Measurements from ENCODE around the gene BIRC5.
A peak's percentile ranks its signal among the peaks of the same experiment; 100 is the strongest.
"Not testable (repeated sequence)": the region's sequence is repeated elsewhere in the genome, so short reads cannot be mapped to it uniquely, and the experiment has no call there.

The BIRC5 gene

DNA sequence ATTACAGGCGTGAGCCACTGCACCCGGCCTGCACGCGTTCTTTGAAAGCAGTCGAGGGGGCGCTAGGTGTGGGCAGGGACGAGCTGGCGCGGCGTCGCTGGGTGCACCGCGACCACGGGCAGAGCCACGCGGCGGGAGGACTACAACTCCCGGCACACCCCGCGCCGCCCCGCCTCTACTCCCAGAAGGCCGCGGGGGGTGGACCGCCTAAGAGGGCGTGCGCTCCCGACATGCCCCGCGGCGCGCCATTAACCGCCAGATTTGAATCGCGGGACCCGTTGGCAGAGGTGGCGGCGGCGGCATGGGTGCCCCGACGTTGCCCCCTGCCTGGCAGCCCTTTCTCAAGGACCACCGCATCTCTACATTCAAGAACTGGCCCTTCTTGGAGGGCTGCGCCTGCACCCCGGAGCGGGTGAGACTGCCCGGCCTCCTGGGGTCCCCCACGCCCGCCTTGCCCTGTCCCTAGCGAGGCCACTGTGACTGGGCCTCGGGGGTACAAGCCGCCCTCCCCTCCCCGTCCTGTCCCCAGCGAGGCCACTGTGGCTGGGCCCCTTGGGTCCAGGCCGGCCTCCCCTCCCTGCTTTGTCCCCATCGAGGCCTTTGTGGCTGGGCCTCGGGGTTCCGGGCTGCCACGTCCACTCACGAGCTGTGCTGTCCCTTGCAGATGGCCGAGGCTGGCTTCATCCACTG lies at the start of gene BIRC5:
TSS of gene BIRC5 (plus strand) at position 238 of the 690 bp plus-strand sequence. CDS start at position 302, 64 bp downstream.
- DNase-seq (ENCODE audit: low read depth): peak; percentile 82

DNA sequence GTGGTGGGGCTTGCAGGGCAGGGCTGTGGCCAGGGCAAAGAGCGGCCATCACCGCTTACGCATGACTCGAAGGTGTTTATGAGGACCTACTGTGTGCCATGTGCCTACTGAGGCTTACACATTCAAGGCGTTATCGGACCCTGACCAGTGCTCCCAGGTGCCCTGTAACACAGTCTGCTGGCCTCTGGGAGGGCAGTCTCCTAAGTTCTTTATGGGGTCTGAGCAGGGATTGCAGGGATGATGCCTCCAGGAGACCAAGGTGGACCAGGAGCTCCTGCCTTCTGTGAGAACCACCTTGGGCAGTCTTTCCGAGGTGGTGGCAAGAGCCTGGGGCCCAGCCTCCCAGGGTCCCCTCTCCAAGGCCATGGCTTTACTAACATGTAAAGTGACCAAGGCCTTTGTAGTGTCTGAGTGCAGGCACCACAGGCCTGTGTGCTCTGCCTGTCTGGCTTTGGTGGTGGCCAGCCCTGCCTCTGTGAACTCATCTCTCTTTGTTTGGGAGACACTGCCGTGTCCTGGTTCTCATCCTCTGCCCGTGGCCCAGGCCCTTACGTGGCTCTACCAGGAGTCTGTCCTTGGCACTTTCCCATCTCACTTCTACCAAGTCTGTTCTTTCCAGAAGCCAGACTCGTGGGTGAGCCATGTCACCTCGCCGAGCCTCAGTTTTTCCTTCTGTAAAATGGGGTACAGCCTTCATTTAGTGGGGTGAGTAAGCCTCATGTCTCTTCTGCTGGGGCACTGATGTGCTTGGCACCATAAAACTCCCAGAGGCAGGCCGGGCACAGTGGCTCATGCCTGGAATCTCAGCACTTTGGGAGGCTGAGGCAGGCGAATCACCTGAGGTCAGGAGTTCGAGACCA lies 49.1 kb upstream of the BIRC5 start:
- DNase-seq (ENCODE audit: low read depth): no peak

DNA sequence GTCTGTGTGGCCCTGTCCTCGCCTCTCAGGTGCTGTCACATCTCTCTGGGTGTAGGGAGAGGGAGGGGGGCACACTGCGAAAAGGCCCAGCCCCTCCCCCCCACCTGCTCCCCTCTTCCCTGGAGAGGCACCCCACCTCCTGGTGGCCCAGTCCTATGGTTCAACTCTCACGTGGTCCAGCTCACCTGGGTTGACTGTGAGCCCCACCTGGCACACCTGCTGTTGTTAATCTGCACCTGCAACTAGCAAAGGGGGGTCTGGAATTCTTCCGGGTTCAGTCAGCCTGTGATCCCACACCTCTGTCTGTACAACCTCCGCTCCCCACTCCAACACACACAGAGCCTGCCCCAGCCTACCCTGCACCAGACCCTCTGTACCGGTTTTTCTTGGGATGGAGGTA lies 47.6 kb upstream of the BIRC5 start:
- DNase-seq (ENCODE audit: low read depth): no peak

DNA sequence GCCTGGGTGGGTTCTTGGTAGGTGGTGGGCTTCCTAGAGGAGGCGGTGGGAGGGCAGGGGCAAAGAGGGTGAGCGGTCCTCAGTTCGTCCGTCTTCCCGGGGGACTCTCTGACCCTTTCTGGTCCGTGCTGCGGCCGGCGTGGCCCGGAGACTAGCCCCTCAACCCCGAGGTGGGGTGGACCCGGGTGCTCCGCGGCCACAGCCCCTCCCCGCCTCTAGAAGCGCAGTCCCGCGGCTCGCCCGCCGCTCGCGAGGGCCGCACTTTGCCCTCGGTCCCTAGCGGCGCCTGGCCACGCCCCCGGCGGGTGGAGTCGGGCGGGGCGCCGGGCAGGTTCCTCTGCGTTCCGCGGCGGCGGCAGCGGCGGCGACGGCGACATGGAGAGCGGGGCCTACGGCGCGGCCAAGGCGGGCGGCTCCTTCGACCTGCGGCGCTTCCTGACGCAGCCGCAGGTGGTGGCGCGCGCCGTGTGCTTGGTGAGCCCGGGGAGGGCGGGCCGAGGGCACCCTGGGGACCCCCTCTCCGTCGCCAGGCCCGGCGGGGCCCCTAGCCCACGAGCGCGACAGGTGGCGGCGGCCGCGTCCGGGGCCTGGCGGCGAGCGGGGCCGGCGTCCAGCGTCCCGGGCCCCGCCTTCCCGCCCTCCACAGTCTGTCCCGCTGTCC lies 45.7 kb upstream of the BIRC5 start, which contains the start of gene SYNGR2:
TSS of gene SYNGR2 (plus strand) at position 340 of the 661 bp plus-strand sequence. CDS start at position 376, 36 bp downstream.
- peak; percentile 81 for DNase-seq (ENCODE audit: low read depth)

DNA sequence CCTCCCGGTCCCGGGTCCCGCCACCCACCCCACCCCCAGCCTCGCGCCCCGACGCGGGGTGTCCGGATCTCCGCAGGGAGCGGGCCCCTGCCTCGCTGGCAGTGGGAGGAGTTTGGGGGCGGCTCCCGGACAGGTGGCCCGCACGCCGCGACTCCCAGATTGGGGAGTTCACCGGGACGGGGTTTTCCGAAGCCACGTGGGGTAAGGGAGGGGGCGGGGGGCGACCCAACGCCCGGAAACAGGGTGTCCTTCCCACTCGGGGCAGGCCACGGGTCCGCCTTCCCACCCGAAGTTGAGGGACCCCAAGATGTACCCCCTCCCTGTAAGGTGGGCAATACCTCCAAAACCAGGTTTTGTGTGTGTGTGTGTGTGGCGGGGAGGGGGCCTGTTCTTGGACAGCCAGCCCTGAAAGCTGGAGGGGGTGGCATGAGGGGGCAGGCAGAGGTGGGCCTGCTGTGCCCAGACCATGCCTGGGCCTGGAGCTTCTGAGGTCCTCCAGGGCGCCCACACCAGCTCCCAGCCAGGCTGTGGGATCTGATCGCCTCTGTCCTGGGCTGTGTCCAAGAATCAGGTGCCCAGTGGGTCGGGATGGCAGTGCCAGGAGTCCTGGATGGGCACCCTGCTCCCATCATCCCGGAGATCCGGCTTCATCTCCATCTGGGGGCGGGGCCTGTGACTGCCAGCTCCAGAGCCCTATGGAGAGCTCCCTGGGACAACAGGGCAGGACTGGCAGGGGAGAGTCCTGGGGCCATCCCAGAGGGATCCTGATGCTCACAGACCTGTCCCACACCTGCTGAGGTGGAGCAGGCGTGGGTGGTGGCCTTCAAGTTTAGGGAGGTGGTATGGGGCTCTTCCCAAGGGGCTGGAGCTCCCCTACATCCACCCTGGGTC lies 44.9 kb upstream of the BIRC5 start:
- peak; percentile 60 for DNase-seq (ENCODE audit: low read depth)

DNA sequence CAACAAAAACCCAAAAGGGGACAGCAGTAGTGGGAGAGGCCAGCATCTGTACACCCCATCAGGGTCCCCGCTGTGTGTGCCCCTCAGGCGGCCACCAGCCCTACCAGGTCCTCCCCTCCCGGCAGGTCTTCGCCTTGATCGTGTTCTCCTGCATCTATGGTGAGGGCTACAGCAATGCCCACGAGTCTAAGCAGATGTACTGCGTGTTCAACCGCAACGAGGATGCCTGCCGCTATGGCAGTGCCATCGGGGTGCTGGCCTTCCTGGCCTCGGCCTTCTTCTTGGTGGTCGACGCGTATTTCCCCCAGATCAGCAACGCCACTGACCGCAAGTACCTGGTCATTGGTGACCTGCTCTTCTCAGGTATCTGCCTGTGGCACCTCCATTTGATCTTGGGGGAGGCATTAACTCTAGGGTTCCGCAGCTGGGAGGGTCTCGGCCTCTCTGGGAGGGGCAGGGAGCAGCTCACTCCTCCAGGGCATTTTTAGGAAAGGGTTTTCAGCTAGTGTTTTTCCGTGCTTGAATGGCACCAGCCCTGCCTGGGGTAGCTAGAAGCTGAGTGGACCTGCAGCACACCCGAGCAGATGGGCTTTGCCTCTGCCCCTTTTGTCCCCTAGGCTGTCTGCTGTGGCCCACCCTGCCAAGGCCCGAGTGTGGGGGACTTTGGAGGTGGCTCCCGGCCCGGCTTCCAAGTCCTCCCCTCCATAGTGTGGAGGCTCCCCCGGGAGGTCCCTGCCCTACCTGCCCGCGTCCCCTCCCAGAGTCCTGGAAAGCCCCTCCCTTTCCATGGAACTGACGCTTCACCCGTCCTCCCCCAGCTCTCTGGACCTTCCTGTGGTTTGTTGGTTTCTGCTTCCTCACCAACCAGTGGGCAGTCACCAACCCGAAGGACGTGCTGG lies 43.1 kb upstream of the BIRC5 start:
- DNase-seq (ENCODE audit: low read depth): no peak

DNA sequence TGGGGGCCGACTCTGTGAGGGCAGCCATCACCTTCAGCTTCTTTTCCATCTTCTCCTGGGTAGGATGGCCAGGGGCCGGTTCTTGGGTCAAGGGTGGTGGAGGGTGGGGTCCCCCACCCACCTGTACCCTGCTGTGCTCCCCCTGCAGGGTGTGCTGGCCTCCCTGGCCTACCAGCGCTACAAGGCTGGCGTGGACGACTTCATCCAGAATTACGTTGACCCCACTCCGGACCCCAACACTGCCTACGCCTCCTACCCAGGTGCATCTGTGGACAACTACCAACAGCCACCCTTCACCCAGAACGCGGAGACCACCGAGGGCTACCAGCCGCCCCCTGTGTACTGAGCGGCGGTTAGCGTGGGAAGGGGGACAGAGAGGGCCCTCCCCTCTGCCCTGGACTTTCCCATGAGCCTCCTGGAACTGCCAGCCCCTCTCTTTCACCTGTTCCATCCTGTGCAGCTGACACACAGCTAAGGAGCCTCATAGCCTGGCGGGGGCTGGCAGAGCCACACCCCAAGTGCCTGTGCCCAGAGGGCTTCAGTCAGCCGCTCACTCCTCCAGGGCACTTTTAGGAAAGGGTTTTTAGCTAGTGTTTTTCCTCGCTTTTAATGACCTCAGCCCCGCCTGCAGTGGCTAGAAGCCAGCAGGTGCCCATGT lies 42.3 kb upstream of the BIRC5 start:
- DNase-seq (ENCODE audit: low read depth): not testable (repeated sequence)

DNA sequence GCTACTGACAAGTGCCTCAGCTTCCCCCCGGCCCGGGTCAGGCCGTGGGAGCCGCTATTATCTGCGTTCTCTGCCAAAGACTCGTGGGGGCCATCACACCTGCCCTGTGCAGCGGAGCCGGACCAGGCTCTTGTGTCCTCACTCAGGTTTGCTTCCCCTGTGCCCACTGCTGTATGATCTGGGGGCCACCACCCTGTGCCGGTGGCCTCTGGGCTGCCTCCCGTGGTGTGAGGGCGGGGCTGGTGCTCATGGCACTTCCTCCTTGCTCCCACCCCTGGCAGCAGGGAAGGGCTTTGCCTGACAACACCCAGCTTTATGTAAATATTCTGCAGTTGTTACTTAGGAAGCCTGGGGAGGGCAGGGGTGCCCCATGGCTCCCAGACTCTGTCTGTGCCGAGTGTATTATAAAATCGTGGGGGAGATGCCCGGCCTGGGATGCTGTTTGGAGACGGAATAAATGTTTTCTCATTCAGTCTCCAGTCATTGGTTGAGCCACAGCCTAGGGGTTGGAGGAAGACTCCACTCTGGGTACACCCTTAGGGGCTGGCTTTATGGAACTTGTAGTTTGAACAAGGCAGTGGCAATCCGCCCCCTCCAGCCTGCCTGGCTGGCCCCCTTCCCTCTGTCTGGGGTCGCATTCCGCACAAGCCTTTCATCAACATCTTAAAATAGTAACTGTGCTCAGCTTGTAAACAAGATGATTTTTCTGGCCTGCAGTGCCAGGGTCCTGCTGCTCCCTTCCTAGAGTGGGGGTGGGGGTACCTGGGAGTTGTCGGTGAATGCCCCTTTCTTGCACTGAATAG lies 41.6 kb upstream of the BIRC5 start:
- DNase-seq (ENCODE audit: low read depth): no peak

DNA sequence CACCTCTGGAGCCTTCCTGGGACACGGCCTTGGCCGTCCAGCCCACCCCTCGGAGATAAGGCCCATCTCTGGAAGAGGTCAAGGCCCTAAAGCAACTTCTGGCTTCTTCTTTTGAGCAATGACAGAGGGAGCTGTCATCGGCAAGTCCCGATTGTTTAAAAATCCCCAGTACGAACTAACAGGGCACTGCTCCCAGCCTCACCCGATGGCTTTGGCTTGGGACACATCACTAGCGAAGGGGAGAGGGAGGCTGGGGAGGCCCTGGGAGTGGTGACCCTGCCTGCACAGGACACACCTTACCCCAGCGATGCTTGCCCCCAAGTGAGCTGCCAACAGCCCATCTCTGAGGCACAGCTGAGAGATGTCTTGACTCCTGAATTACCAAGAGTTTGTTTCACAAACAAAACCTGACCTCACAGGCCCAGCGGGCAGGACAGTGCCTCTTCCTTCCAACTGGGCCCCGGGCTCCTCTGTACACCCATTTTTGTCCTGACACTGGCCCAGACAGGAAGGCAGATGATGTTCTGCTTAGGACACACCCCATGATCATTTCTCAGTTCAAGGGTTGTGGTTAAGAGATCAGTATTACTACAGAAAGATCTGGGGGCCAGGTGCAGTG lies 40.8 kb upstream of the BIRC5 start:
- no peak for DNase-seq (ENCODE audit: low read depth)

DNA sequence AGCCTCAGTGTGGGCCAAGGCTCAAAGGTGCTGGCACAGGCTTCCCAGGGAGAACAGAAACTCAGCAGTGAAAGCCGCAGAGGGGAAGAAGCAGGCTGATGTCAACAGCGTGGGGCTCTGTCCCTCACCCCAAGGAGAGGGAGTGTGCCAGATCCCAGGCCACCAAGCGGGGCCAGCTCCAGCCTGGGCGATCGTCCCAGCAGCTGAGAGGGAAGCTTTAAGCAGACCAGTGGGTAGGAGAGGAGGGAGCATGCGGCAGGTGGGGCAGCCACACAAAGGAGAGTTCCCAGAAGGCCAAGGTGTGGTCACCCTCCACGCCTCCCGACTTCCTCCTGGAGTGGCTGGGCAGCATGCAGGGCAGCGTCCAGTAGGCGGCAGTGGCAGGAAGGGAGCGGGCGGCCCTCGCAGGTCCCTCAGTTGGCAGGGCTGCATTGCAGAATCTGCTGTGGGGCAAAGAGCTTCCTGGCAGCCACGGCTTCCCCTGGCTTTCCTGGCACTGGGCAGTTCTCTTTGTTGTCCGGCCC lies 39.6 kb upstream of the BIRC5 start:
- no peak for DNase-seq (ENCODE audit: low read depth)

DNA sequence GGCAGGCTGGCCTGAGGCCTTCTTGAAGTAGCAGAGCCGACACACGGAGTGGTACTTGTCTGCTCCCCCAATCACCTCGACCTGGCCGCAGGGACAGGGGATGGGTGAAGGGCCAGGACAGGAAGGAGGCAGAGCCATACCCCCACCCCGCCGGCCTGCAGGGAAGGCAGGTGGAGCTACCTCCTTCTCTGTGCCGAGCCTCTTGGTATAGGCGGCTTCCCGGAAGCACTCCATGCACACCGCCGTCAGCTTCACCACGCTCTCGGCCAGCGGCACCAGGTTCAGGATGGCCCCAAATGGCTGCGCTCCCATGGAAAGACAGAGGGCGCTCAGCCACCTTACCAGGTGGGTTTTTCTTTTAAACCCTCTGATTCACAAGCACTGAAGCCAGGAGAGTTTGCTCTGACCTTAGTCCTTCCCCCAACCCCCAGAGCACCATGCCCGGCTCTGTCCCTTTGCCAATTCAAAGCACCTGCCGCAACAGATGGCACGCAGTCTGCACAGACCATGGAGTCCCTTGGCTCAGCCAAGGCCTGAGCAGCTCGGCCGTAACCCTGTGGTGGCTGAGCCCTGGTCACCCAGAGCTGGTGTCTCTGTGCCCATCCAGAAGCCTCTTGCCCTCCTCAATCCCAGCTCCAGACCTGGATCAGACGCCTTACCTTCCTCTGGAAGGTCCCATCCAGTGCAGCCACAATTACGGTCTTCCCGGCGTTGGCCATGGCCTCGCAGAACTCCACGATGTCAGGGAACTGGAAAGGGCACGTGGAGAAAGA lies 39.0 kb upstream of the BIRC5 start:
- no peak for DNase-seq (ENCODE audit: low read depth)

DNA sequence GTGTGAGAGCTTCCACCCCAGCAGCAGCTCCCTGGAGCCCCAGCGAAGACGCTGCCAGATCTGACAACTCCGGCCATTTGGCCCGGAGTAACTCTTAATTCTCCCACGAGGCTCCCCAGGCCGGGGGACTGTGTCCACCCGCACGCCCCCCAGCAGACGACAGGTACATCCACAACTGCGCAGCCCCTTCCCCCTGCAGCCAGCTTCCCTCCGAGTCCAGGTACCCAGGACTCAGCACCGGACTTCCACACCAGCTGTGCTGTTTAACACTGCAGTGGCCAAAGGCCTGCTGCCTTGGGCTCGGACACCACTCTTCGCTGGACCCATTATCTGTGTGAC lies 38.4 kb upstream of the BIRC5 start:
- DNase-seq (ENCODE audit: low read depth): no peak

DNA sequence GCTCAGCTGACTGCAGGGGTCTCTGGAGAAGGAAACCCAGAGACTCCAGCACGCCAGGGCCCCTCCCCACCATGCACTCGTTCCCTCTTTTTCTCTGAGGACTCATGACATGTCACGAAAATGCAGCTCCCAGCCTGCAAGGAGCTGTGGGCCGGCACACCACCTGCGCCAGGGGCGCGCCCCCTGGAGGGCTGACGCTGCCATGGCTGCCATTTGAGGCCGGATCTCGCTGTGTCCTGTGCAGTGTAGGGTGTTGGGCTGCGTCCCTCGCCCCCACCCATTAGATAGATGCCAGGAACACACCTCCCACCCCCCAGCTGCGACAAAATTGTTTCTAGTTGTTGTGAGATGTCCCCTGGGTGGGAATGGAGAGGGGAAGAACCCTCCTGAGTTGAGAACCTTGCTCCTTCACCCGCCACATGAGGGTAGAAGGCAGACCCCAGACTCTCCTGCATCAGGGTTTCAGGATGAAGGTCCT lies 37.5 kb upstream of the BIRC5 start:
- DNase-seq (ENCODE audit: low read depth): peak; percentile 67

DNA sequence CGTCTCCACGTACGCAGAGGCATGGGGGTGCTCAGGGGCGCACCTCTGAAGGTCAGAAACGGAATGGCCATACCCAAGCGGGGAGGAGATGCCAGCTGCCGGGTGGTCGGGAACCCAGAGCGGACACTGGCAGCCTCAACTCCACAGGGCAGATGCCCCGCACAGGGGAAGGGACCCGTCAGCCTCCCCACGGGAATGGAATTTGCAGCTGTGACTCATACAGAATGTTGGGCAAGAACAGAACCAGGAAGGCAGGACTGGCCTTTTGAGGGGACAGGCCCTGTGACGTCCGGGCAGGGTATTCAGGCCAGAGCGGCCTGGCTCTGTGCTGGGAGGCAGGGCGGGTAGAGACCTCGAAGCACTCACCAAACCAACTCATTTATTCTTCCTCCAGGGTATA lies 34.7 kb upstream of the BIRC5 start:
- no peak for DNase-seq (ENCODE audit: low read depth)

DNA sequence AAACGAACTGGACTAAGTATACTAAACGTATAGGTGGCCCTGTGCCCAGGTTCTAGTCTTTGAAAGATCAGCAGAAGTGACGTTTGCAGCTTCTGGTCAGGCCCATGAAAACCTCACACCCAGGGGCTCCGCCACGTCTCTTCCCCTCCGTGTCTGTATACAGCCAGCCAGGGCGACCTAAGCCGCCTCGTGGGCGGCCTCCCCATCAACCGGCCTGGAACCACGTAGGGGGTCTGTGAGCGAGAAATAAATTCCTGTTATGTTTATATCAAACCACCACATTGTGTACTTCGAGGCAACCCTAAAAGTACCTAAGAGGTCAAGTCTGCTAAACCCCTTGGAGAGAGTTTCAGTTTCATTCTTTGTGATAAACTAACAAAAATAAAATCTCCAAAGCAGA lies 34.0 kb upstream of the BIRC5 start:
- DNase-seq (ENCODE audit: low read depth): no peak

DNA sequence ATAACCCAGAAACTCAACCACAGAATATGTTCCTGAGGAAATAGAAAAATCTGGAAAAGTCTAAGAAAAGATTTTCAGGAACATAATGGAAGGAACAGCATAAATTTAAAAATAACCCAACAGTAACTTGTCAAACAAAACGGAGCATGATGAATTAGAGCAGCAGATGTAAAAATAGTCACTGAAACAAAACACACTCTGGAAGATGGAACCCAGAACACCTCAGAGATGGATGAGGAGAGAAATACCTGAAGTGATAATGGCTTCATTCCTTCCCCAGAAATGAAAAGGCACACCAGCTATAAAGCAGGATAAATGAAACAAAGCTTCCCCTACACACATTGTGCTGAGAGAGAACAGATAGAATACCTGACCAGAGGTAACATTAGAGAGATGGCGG lies 33.5 kb upstream of the BIRC5 start:
- DNase-seq (ENCODE audit: low read depth): no peak

DNA sequence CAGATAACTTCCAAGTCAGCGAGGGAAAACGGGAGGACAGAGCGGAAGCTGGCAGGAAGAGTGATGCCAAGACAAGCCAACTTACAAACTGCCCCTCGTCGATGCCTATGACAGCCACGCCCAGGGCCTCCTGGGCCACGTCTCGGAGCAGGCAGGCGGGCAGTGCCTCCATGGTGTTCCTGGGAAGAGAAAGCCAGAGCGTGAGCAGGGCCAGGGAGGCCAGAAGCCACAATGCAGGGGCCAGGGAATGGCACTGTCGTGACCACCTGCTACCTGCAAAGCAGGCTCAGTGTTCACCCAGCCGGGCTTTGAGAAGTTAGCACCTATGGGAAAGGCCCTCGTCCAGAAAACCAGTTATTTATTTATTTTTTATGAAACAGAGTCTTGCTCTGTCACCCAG lies 31.5 kb upstream of the BIRC5 start:
- DNase-seq (ENCODE audit: low read depth): no peak

DNA sequence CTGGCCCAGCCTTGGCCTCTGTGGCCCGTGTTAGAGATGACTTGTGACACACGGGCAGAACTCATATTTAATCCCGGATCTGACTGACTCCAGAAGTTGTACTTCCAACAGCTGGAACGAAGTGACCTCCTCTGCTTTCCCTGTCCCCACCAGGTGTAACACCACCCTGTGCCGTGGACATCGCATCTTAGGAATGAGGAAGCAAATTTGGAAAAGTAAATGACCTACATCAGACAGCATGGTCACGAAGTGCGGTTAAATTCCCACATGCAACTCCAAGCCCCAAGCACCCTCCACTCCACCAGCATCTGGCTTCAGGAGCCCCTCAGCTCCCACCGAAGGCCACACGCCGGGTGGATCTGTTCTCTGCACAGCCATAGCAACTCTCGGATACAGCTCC lies 30.1 kb upstream of the BIRC5 start:
- DNase-seq (ENCODE audit: low read depth): no peak

Measured in activated T-helper 9 cell treated with anti-CD3 and anti-CD28 coated beads, Interleukin-2, amount 50 U/mL, for 16 hours (primary cell).